KMS-11 (cell line): ENCODE results near the gene WDR86.

ENCODE experiments used
- H2AFZ ChIP-seq: fragments of 200-600 bp; sonication (generic); 2 replicates; pipeline ENCODE4 v1.6.1; 2016; ENCODE audit warnings: antibody characterized with exemption, mixed run types, low read depth
- H3K27ac ChIP-seq: fragments of 200-600 bp; sonication (generic); 2 replicates; pipeline ENCODE4 v1.6.1; 2016; ENCODE audit warnings: mild to moderate bottlenecking, mixed run types
- H3K27me3 ChIP-seq: fragments of 200-600 bp; sonication (generic); 2 replicates; pipeline ENCODE4 v1.6.1; 2017; ENCODE audit warnings: mild to moderate bottlenecking, low read depth, mixed run types, moderate library complexity; ENCODE audit not compliant: insufficient read depth
- H3K36me3 ChIP-seq: fragments of 200-600 bp; sonication (generic); 2 replicates; pipeline ENCODE4 v1.6.1; 2017; ENCODE audit warnings: mild to moderate bottlenecking, mixed run types; ENCODE audit not compliant: insufficient read depth
- H3K4me1 ChIP-seq: fragments of 200-600 bp; sonication (generic); 2 replicates; pipeline ENCODE4 v1.6.1; 2016; ENCODE audit warnings: mild to moderate bottlenecking, low read depth, mixed run types; ENCODE audit not compliant: poor library complexity, severe bottlenecking
- H3K4me2 ChIP-seq: fragments of 200-600 bp; sonication (generic); 2 replicates; pipeline ENCODE4 v1.7.0; 2016; ENCODE audit warnings: mild to moderate bottlenecking, mixed run types
- H3K4me3 ChIP-seq: fragments of 200-600 bp; sonication (generic); IDR thresholded peaks from 2 replicates; pipeline ENCODE4 v1.6.1; 2017; ENCODE audit warnings: low read depth, low read length, mixed read lengths; ENCODE audit not compliant: insufficient read depth
- H3K79me2 ChIP-seq: fragments of 200-600 bp; sonication (generic); 2 replicates; pipeline ENCODE4 v1.6.1; 2016; ENCODE audit warnings: low read depth, mixed run types; ENCODE audit not compliant: insufficient read depth
- H3K9ac ChIP-seq: fragments of 200-600 bp; sonication (generic); 2 replicates; pipeline ENCODE4 v1.6.1; 2016; ENCODE audit warnings: mild to moderate bottlenecking, mixed run types
- H4K20me1 ChIP-seq: fragments of 200-600 bp; sonication (generic); 2 replicates; pipeline ENCODE4 v1.6.1; 2016; ENCODE audit warnings: mild to moderate bottlenecking, mixed run types; ENCODE audit not compliant: insufficient read depth
- TF ChIP-seq, protein P1 (sequence below): fragments of 200-600 bp; sonication (generic); conservative IDR thresholded peaks from 2 replicates; pipeline ENCODE4 v1.6.1; 2017; ENCODE audit warnings: low read depth, mild to moderate bottlenecking, antibody characterized with exemption, low read length, moderate library complexity, mixed read lengths

WDR86 gene

DNA sequence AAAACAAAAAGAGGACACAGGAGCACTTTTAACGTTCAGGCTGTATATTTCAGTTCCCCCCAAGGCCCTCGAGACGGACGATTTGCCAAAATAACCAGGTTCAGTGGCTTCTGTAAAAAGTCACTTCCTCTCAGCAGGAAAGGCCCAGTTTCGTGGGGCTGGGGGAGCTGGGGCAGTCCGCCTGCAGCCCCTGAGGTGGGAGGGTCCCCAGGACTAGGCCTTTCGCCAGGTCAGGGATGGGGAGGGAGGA lies 28.8 kb downstream of the WDR86 start:
- H3K27ac ChIP-seq, result no peak overlapping the region
- no peaks in the 10 kb centered on the region for H3K4me1 ChIP-seq
- no peak overlapping the region for H3K9ac ChIP-seq
- TF ChIP-seq, protein P1, sequence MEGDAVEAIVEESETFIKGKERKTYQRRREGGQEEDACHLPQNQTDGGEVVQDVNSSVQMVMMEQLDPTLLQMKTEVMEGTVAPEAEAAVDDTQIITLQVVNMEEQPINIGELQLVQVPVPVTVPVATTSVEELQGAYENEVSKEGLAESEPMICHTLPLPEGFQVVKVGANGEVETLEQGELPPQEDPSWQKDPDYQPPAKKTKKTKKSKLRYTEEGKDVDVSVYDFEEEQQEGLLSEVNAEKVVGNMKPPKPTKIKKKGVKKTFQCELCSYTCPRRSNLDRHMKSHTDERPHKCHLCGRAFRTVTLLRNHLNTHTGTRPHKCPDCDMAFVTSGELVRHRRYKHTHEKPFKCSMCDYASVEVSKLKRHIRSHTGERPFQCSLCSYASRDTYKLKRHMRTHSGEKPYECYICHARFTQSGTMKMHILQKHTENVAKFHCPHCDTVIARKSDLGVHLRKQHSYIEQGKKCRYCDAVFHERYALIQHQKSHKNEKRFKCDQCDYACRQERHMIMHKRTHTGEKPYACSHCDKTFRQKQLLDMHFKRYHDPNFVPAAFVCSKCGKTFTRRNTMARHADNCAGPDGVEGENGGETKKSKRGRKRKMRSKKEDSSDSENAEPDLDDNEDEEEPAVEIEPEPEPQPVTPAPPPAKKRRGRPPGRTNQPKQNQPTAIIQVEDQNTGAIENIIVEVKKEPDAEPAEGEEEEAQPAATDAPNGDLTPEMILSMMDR, result no peak
- H2AFZ ChIP-seq, result no peak overlapping the region
- H4K20me1 ChIP-seq, result no peaks in the 10 kb centered on the region
- no peak overlapping the region for H3K4me2 ChIP-seq
- no peak overlapping the region for H3K4me3 ChIP-seq
- no peaks in the 10 kb centered on the region for H3K36me3 ChIP-seq
- H3K79me2 ChIP-seq, result no peaks in the 10 kb centered on the region
- H3K27me3 ChIP-seq, result peaks cover 9% of the 10 kb centered on the region; the same call in 1 of the 2 replicates

DNA sequence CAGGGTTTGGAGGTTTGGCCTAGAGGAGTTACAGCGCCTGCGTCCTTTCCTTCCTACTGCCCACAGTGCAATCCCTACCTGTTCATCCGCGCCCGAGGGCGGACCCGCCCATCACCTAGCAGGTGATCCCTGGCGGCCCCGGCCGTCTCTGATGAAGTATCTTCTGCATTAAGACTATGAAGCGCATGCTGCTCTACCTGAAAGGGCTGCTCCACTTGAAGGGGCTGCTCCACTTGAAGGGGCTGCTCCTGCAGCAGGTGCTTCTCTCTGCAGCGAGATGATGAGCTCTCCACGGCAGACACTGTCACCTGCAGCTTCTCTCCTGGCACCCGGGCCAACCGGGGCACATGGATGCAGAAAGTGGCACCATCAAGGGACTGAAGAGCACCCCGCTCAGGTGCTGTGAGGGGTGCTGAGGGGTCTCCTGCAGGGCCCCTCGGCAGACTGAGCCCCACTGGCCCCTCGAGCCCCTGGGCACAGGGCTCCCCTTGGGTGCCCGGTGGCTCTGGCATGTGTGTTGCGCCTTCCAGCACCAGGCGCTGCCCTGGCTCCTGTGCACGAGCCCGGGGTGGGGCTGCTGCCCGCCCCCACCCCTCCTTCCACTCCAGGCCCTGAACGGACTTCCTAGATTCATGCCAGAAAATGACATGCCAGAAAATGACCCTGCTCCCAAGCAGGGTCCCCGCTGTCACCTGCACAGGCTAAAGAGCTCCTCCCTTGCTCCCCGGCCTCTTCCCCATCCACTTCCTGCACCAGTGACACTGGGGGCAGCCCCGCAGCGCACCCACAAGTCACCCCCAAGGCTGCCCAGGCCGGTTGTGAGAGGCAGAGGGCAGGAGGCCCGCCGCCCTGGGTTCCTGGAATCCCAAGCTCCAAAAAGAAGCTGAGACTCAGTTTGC lies 29.4 kb downstream of the WDR86 start:
- TF ChIP-seq, protein P1, result no peak
- no peaks in the 10 kb centered on the region for H4K20me1 ChIP-seq
- H3K9ac ChIP-seq, result no peak overlapping the region
- H3K36me3 ChIP-seq, result no peaks in the 10 kb centered on the region
- H3K27ac ChIP-seq, result no peak overlapping the region
- H3K79me2 ChIP-seq, result no peaks in the 10 kb centered on the region
- no peaks in the 10 kb centered on the region for H3K4me1 ChIP-seq
- no peak overlapping the region for H2AFZ ChIP-seq
- H3K4me2 ChIP-seq, result no peak overlapping the region
- peaks cover 9% of the 10 kb centered on the region; the same call in 1 of the 2 replicates for H3K27me3 ChIP-seq
- no peak overlapping the region for H3K4me3 ChIP-seq

DNA sequence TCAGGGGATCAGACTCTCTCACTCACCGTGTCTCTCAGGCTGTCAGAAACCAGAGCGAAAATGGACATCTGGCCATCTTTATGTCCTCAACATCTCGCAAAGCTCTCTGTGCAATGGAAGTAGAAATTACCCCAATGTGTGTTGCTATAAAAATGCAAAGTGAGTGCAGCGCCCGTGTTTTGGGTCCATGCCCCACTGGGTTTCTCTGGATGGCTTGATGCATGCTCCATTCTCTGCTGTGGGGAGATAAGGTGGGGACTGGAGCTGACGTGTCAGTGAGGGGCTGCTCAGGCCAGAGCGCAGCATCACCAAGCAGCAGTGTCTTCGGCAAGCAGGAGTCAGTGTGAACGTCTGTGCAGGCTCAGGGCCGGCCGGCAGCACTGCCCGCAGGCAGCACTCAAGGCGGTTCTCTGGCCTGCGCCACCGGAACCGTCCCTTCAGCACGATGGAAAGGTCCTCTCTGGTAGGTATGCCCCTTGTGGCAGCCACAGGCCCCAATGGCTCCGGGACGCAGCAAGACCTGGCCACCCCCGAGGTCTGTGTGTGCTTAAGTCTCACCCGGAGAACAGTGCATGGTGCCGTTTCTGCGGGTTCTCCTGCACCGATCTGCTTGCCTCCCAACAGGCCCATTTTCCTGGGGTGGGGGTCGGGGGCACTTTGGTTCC lies 30.2 kb downstream of the WDR86 start:
- Histone ChIP-seq H3K79me2 (no peaks in the 10 kb centered on the region), H3K4me3 (no peak overlapping the region), H3K4me1 (no peaks in the 10 kb centered on the region), H2AFZ (no peak overlapping the region), H3K4me2 (no peak overlapping the region), H3K27me3 (peaks cover 7% of the 10 kb centered on the region; the same call in 1 of the 2 replicates), H3K9ac (no peak overlapping the region), H3K36me3 (no peaks in the 10 kb centered on the region), H3K27ac (no peak overlapping the region), H4K20me1 (no peaks in the 10 kb centered on the region)
- TF ChIP-seq, protein P1, result no peak

DNA sequence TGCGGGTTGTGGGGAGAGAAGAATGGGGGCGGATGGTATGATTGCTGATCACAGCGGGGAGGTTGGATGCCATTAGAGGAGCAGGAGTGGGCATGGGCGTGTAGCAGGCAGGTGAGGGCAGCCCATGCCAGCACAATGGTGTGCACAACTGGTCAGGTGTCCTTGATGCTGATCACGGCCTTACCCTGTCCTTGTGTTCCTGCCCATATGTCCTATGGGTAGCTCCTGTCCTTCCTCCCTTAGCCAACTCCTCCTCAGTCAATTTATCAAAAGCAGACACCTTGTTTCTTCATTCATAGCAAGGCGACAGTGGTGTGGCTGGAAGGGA lies 30.7 kb downstream of the WDR86 start:
- H3K79me2 ChIP-seq, result no peaks in the 10 kb centered on the region
- no peaks in the 10 kb centered on the region for H4K20me1 ChIP-seq
- TF ChIP-seq, protein P1, result no peak
- peaks cover 2% of the 10 kb centered on the region; the same call in 1 of the 2 replicates for H3K27me3 ChIP-seq
- H3K9ac ChIP-seq, result no peak overlapping the region
- H3K27ac ChIP-seq, result no peak overlapping the region
- H3K36me3 ChIP-seq, result no peaks in the 10 kb centered on the region
- no peak overlapping the region for H2AFZ ChIP-seq
- no peak overlapping the region for H3K4me2 ChIP-seq
- no peak overlapping the region for H3K4me3 ChIP-seq
- no peaks in the 10 kb centered on the region for H3K4me1 ChIP-seq
